K562 (cell line): ENCODE data around the gene NDST4.

ENCODE experiments used
- HDAC3 ChIP-seq: fragments of 450-650 bp; IDR thresholded peaks from 2 replicates; pipeline ENCODE4 v1.6.1; 2018; ENCODE audit warnings: borderline replicate concordance, mild to moderate bottlenecking, moderate library complexity; ENCODE audit not compliant: partially characterized antibody
- RBFOX2 ChIP-seq: fragments of 200-400 bp; formaldehyde crosslinking; IDR thresholded peaks from 2 replicates; pipeline ENCODE4 v1.6.1; 2017; ENCODE audit warnings: low read depth, mild to moderate bottlenecking, low read length, moderate library complexity
- ZZZ3 ChIP-seq: fragments of 450-650 bp; IDR thresholded peaks from 2 replicates; pipeline ENCODE4 v1.6.1; 2016; ENCODE audit warnings: antibody characterized with exemption, mild to moderate bottlenecking, moderate library complexity

- TF ChIP-seq HDAC3 (no peak), RBFOX2 (no peak), ZZZ3 (no peak)
These were observed 330.8 kb downstream of the NDST4 start for GRCh38 chr4:114782415-114783214.
